IMR-90 (cell line): ENCODE data around the gene ACTMAP. TPM values are rescaled to one million over a fixed set of nuclear protein-coding genes. Genes with fewer than 3 reads are reported as not detected.

Experiments used
- ATAC-seq: fragments of 200-7000 bp; cut with Tn5 transposase; 2 replicates; pipeline ENCODE4 v1.9.1; 2020; ENCODE audit warnings: low read depth, mild to moderate bottlenecking, moderate library complexity
- BruUV-seq: library from RNA; stranded (reverse); fragments of 400-500 nt; replicated peaks from 2 replicates; lab custom pipeline; 2021; lab: Mats Ljungman, UMichigan
- CTCF ChIA-PET: fragments of 300-600 bp; formaldehyde crosslinking; extraction: SDS; loops from one replicate; lab custom pipeline; 2021; ENCODE audit warnings: antibody characterized with exemption; lab: Yijun Ruan, JAX
- POLR2A ChIA-PET: fragments of 300-600 bp; sonication (Branson Sonifier 250); formaldehyde crosslinking; loops from one replicate; lab custom pipeline; 2022; ENCODE audit warnings: antibody characterized with exemption; ENCODE audit not compliant: unreplicated experiment; lab: Charles Lee
- DNase-seq: peaks from one replicate; pipeline ENCODE4 v3.0.0; 2013
- H2AFZ ChIP-seq: replicated peaks from 2 replicates; pipeline ENCODE3; 2013; ENCODE audit warnings: low read length, mild to moderate bottlenecking; ENCODE audit not compliant: poor library complexity
- H2AK5ac ChIP-seq: 2 replicates; pipeline ENCODE4 v1.6.1; 2013; ENCODE audit warnings: low read depth, low read length, inconsistent platforms
- H2AK9ac ChIP-seq: replicated peaks from 2 replicates; pipeline ENCODE3; 2013; ENCODE audit warnings: mild to moderate bottlenecking, low read depth, low read length, moderate library complexity; ENCODE audit not compliant: poor library complexity
- H2BK120ac ChIP-seq: 2 replicates; pipeline ENCODE4 v1.6.1; 2013; ENCODE audit warnings: low read depth, low read length, inconsistent platforms
- H2BK15ac ChIP-seq: 3 replicates; pipeline ENCODE4 v1.6.1; 2013; ENCODE audit warnings: low read depth, low read length, inconsistent platforms
- H2BK20ac ChIP-seq: 2 replicates; pipeline ENCODE4 v1.6.1; 2013; ENCODE audit warnings: low read depth, mild to moderate bottlenecking, inconsistent platforms, low read length, moderate library complexity
- H2BK5ac ChIP-seq: 2 replicates; pipeline ENCODE4 v1.6.1; 2013; ENCODE audit warnings: mild to moderate bottlenecking, low read depth, low read length, inconsistent platforms; ENCODE audit not compliant: poor library complexity, severe bottlenecking
- H3K14ac ChIP-seq: replicated peaks from 2 replicates; pipeline ENCODE4 v1.6.1; 2013; ENCODE audit warnings: low read depth, low read length, inconsistent platforms
- H3K18ac ChIP-seq: 2 replicates; pipeline ENCODE4 v1.6.1; 2013; ENCODE audit warnings: low read depth, low read length, control low read depth
- H3K23ac ChIP-seq: 2 replicates; pipeline ENCODE4 v1.6.1; 2013; ENCODE audit warnings: low read depth, low read length, inconsistent platforms
- H3K27ac ChIP-seq: 2 replicates; pipeline ENCODE4 v1.5.1; 2013; ENCODE audit warnings: mild to moderate bottlenecking, control low read depth, low read length; ENCODE audit not compliant: insufficient read depth
- H3K27me3 ChIP-seq: 2 replicates; pipeline ENCODE4 v1.6.1; 2013; ENCODE audit warnings: low read length; ENCODE audit not compliant: control insufficient read depth, insufficient read depth
- H3K36me3 ChIP-seq: 2 replicates; pipeline ENCODE4 v1.6.1; 2013; ENCODE audit warnings: low read length, mixed read lengths; ENCODE audit not compliant: control insufficient read depth, insufficient read depth
- H3K4ac ChIP-seq: 2 replicates; pipeline ENCODE4 v1.6.1; 2013; ENCODE audit warnings: low read depth, low read length, inconsistent platforms
- H3K4me1 ChIP-seq: 2 replicates; pipeline ENCODE4 v1.6.1; 2013; ENCODE audit warnings: low read length, mixed read lengths; ENCODE audit not compliant: control insufficient read depth, insufficient read depth
- H3K4me2 ChIP-seq: 2 replicates; pipeline ENCODE4 v1.6.1; 2013; ENCODE audit warnings: low read depth, mild to moderate bottlenecking, control low read depth, low read length, moderate library complexity
- H3K4me3 ChIP-seq: 2 replicates; pipeline ENCODE4 v1.5.1; 2013; ENCODE audit warnings: low read depth, mild to moderate bottlenecking, control low read depth, low read length, moderate library complexity; ENCODE audit not compliant: insufficient read depth
- H3K56ac ChIP-seq: 2 replicates; pipeline ENCODE4 v1.6.1; 2013; ENCODE audit warnings: low read length, inconsistent platforms; ENCODE audit not compliant: insufficient read depth; ENCODE audit errors: extremely low read depth
- H3K79me1 ChIP-seq, 2 experiments: 2 replicates each; pipeline ENCODE4 v1.6.1; 2013; ENCODE audit warnings: low read length in 2 of 2, inconsistent platforms in 1 of 2, low read depth in 1 of 2
- H3K9ac ChIP-seq: 2 replicates; pipeline ENCODE4 v1.6.1; 2013; ENCODE audit warnings: low read depth, low read length, control low read depth
- H3K9me1 ChIP-seq: 2 replicates; pipeline ENCODE4 v1.6.1; 2013; ENCODE audit warnings: low read length, inconsistent platforms; ENCODE audit not compliant: insufficient read depth
- H3K9me3 ChIP-seq: 2 replicates; pipeline ENCODE4 v1.6.1; 2013; ENCODE audit warnings: low read length; ENCODE audit not compliant: control insufficient read depth, insufficient read depth
- H4K20me1 ChIP-seq: 2 replicates; pipeline ENCODE4 v1.6.1; 2013; ENCODE audit warnings: low read length, inconsistent platforms; ENCODE audit not compliant: insufficient read depth
- H4K5ac ChIP-seq: 2 replicates; pipeline ENCODE4 v1.6.1; 2013; ENCODE audit warnings: mild to moderate bottlenecking, low read depth, low read length, control low read depth
- H4K8ac ChIP-seq, 2 experiments: 2 replicates each; pipeline ENCODE4 v1.6.1; 2013; ENCODE audit warnings: low read depth in 2 of 2, low read length in 2 of 2, control low read depth in 1 of 2, inconsistent platforms in 1 of 2
- H4K91ac ChIP-seq: 2 replicates; pipeline ENCODE4 v1.6.1; 2013; ENCODE audit warnings: low read depth, low read length, inconsistent platforms; ENCODE audit not compliant: insufficient read depth
- CEBPB ChIP-seq: IDR thresholded peaks from 2 replicates; pipeline ENCODE4 v1.6.1; 2012; ENCODE audit warnings: low read depth, low read length, improper control_type of control experiment
- CHD1 ChIP-seq: IDR thresholded peaks from 2 replicates; pipeline ENCODE4 v1.6.1; 2012; ENCODE audit warnings: low read depth, low read length, improper control_type of control experiment
- FOS ChIP-seq: fragments of 150-350 bp; IDR thresholded peaks from 2 replicates; pipeline ENCODE4 v1.6.1; 2016; ENCODE audit warnings: low read depth, low read length
- MAFK ChIP-seq: IDR thresholded peaks from 2 replicates; pipeline ENCODE4 v1.6.1; 2012; ENCODE audit warnings: low read depth, low read length, improper control_type of control experiment
- MAZ ChIP-seq: IDR thresholded peaks from 2 replicates; pipeline ENCODE4 v1.6.1; 2012; ENCODE audit warnings: low read depth, mild to moderate bottlenecking, low read length, improper control_type of control experiment, moderate library complexity, borderline replicate concordance
- NFE2L2 ChIP-seq: fragments of 150-350 bp; IDR thresholded peaks from 2 replicates; pipeline ENCODE4 v1.6.1; 2016; ENCODE audit warnings: low read depth, mild to moderate bottlenecking, low read length
- RCOR1 ChIP-seq: IDR thresholded peaks from 2 replicates; pipeline ENCODE4 v1.6.1; 2012; ENCODE audit warnings: mild to moderate bottlenecking, low read length, improper control_type of control experiment; ENCODE audit not compliant: insufficient replicate concordance
- RFX5 ChIP-seq: IDR thresholded peaks from 2 replicates; pipeline ENCODE4 v1.8.0; 2012; ENCODE audit warnings: low read depth, mild to moderate bottlenecking, low read length, moderate library complexity
- SMC3 ChIP-seq: fragments of 150-350 bp; IDR thresholded peaks from 2 replicates; pipeline ENCODE4 v1.6.1; 2016; ENCODE audit warnings: low read depth, mild to moderate bottlenecking, antibody characterized with exemption, low read length, moderate library complexity
- WGBS, 2 experiments: methylation state at CpG; one replicate each; pipeline versions ENCODE4 v1.1.5 to v1.1.7; 2013; ENCODE audit warnings: missing lambda C conversion rate in 2 of 2; ENCODE audit not compliant: insufficient read length in 1 of 2; ENCODE audit errors: extremely low coverage in 2 of 2; 5-methylcytosine and 5-hydroxymethylcytosine counted together
- dilution Hi-C: fragments of 300-500 bp; cut with HindIII; formaldehyde crosslinking; loops from one replicate; pipeline ENCODE4 v1.14.3; 2018; ENCODE audit warnings: low sequenced_read_pairs; ENCODE audit not compliant: unreplicated experiment
- in situ Hi-C: fragments of 300-500 bp; cut with MboI; formaldehyde crosslinking; loops from 3 replicates; pipeline ENCODE4 v1.14.3; 2019; ENCODE audit warnings: low sequenced_read_pairs, inconsistent platforms, mixed read lengths
- intact Hi-C: fragments of 100-400 bp; cut with micrococcal nuclease; formaldehyde crosslinking; loops from 2 replicates; pipeline ENCODE4 v1.10.0; 2022
- polyA plus RNA-seq, 3 experiments: library from polyadenylated mRNA; depleted of rRNA; stranded (reverse); fragments of >200 nt; gene quantifications; 2 replicates each; pipeline ENCODE4 v1.2.3, GENCODE V29; 2012; ENCODE audit warnings: low replicate concordance in 1 of 3
- total RNA-seq: library from RNA; depleted of rRNA; stranded (reverse); fragments of >200 nt; gene quantifications from 2 replicates; pipeline ENCODE4 v1.2.3, GENCODE V29; 2012

ACTMAP gene
- total and polyA plus RNA-seq, 2 of the 4 experiments (the other 2 are of a cell fraction): 0.54 to 5.4 TPM

GRCh38 chr19:40739030-40739839, 11.0 kb downstream of the ACTMAP start:
- Histone ChIP-seq H3K9me3 (no peaks in the 10 kb centered on the region), H2AFZ (peak overlapping the region; percentile 7), H4K5ac (no peak overlapping the region), H3K36me3 (peaks cover 36% of the 10 kb centered on the region), H3K79me1 (no peaks in the 10 kb centered on the region; a peak in 1 of 4 replicates), H3K4ac (no peak overlapping the region), H3K4me1 (no peaks in the 10 kb centered on the region), H2AK5ac (no peak overlapping the region), H4K91ac (no peak overlapping the region), H3K14ac (no peak overlapping the region), H3K4me3 (no peak overlapping the region), H2BK5ac (no peak overlapping the region), H3K9ac (no peak overlapping the region), H2BK20ac (no peak overlapping the region), H2AK9ac (peak overlapping the region; percentile 55), H3K56ac (no peak overlapping the region), H4K8ac (no peak overlapping the region), H3K27me3 (no peaks in the 10 kb centered on the region), H3K4me2 (no peak overlapping the region), H4K20me1 (no peaks in the 10 kb centered on the region), H3K23ac (no peak overlapping the region), H2BK120ac (no peak overlapping the region), H3K18ac (no peak overlapping the region), H2BK15ac (no peak overlapping the region), H3K9me1 (no peaks in the 10 kb centered on the region), H3K27ac (no peak overlapping the region)
- WGBS, 2 experiments: 92% methylated on average over 16 of the region's 22 CpGs; no CpG with 5 or more reads in 1 of the 2 experiments
- dilution Hi-C loops: no loop called here
- BruUV-seq: no TSS peak
- POLR2A ChIA-PET: no interaction called here
- in situ Hi-C loops: no loop called here
- CTCF ChIA-PET: no interaction called here
- intact Hi-C loops: no loop called here
- TF ChIP-seq MAFK: no peak
- TF ChIP-seq FOS: no peak
- TF ChIP-seq MAZ: no peak
- no peak for TF ChIP-seq NFE2L2
- TF ChIP-seq RCOR1: no peak
- TF ChIP-seq CHD1: no peak
- no peak for TF ChIP-seq RFX5
- TF ChIP-seq SMC3: no peak
- no peak for TF ChIP-seq CEBPB
- DNase-seq (no peak), ATAC-seq (no peak)
